H1 (cell line): ENCODE results near the gene RASAL2. TPM values are rescaled to one million over a fixed set of nuclear protein-coding genes. Genes with fewer than 3 reads are reported as not detected.

Experiments used
- CTCF ChIA-PET: fragments of 300-600 bp; sonication (Branson Sonifier 250); formaldehyde crosslinking; loops from one replicate; lab custom pipeline; 2021; ENCODE audit not compliant: partially characterized antibody; lab: Charles Lee
- POLR2A ChIA-PET: fragments of 300-600 bp; sonication (Branson Sonifier 250); formaldehyde crosslinking; loops from one replicate; lab custom pipeline; 2021; ENCODE audit warnings: inconsistent platforms; ENCODE audit not compliant: partially characterized antibody; lab: Charles Lee
- DNase-seq, 2 experiments: peaks; one replicate each; pipeline versions ENCODE4 v3.0.0 to v3.0.0-alpha.2; 2010 to 2022; ENCODE audit warnings: low spot score in 2 of 2, low read depth in 1 of 2, mixed read lengths in 1 of 2
- FAIRE-seq: peaks from 2 replicates; lab custom pipeline; 2011; peaks lifted over from hg19 to GRCh38; lab: Jason Lieb, UNC
- H2AFZ ChIP-seq: 2 replicates; pipeline ENCODE4 v1.8.1; 2012; ENCODE audit warnings: low read length, inconsistent platforms
- H2AK5ac ChIP-seq: 2 replicates; pipeline ENCODE4 v1.6.1; 2013; ENCODE audit warnings: low read depth, low read length
- H2BK120ac ChIP-seq: replicated peaks from 2 replicates; pipeline ENCODE3; 2013; ENCODE audit warnings: low read depth, low read length, inconsistent platforms
- H2BK12ac ChIP-seq: 2 replicates; pipeline ENCODE4 v1.6.1; 2013; ENCODE audit warnings: low read depth, low read length
- H2BK15ac ChIP-seq: 2 replicates; pipeline ENCODE4 v1.6.1; 2013; ENCODE audit warnings: low read length
- H2BK20ac ChIP-seq: 2 replicates; pipeline ENCODE4 v1.6.1; 2013; ENCODE audit warnings: low read length
- H2BK5ac ChIP-seq: 2 replicates; pipeline ENCODE4 v1.6.1; 2013; ENCODE audit warnings: low read depth, low read length
- H3K14ac ChIP-seq: 2 replicates; pipeline ENCODE4 v1.6.1; 2013; ENCODE audit warnings: inconsistent platforms; ENCODE audit not compliant: insufficient read length
- H3K18ac ChIP-seq: 2 replicates; pipeline ENCODE4 v1.6.1; 2013; ENCODE audit warnings: low read length; ENCODE audit errors: extremely low read depth
- H3K23ac ChIP-seq: 2 replicates; pipeline ENCODE4 v1.6.1; 2013; ENCODE audit warnings: inconsistent platforms; ENCODE audit not compliant: insufficient read length
- H3K23me2 ChIP-seq: 2 replicates; pipeline ENCODE4 v1.6.1; 2013; ENCODE audit warnings: low read depth, low read length
- H3K27ac ChIP-seq: 2 replicates; pipeline ENCODE4 v1.6.1; 2011; ENCODE audit warnings: low read depth, low read length, inconsistent platforms
- H3K27me3 ChIP-seq, 4 experiments: replicated peaks in 1 of 4; 1 replicate in 1 of 4; 2 replicates in 3 of 4; pipeline versions ENCODE4 v1.6.1 to v1.8.1; 2011 to 2013; ENCODE audit warnings: low read length in 3 of 4, mild to moderate bottlenecking in 3 of 4, inconsistent platforms in 2 of 4, mixed read lengths in 2 of 4, moderate library complexity in 1 of 4; ENCODE audit not compliant: control insufficient read depth in 3 of 4, insufficient read depth in 3 of 4; ENCODE audit errors: extremely low read depth in 1 of 4
- H3K36me3 ChIP-seq, 4 experiments: 2 replicates each; pipeline versions ENCODE4 v1.6.1 to v1.8.1; 2011 to 2013; ENCODE audit warnings: mild to moderate bottlenecking in 4 of 4, low read length in 3 of 4, moderate library complexity in 2 of 4, control low read depth in 1 of 4, inconsistent platforms in 1 of 4; ENCODE audit not compliant: insufficient read depth in 4 of 4, control insufficient read depth in 2 of 4
- H3K4ac ChIP-seq: replicated peaks from 2 replicates; pipeline ENCODE3; 2013; ENCODE audit warnings: low read length, low read depth, mixed read lengths, inconsistent platforms; ENCODE audit not compliant: insufficient read length
- H3K4me1 ChIP-seq, 4 experiments: replicated peaks in 1 of 4; 1 replicate in 1 of 4; 2 replicates in 3 of 4; pipeline versions ENCODE4 v1.6.1 to v1.8.1; 2011 to 2013; ENCODE audit warnings: low read length in 3 of 4, inconsistent platforms in 2 of 4, mixed read lengths in 1 of 4; ENCODE audit not compliant: insufficient read depth in 4 of 4, control insufficient read depth in 3 of 4
- H3K4me2 ChIP-seq, 2 experiments: 2 replicates each; pipeline versions ENCODE4 v1.6.1 to v1.8.1; 2011 to 2013; ENCODE audit warnings: low read depth in 2 of 2, low read length in 2 of 2, control low read depth in 1 of 2, inconsistent platforms in 1 of 2, mild to moderate bottlenecking in 1 of 2; ENCODE audit not compliant: insufficient read depth in 1 of 2
- H3K4me3 ChIP-seq, 4 experiments: fragments of 200-600, 300-600 bp in 1 of 4; sonication (generic), shearing (Covaris generic), sonication (Bioruptor Twin) in 1 of 4; 2 replicates each; pipeline versions ENCODE4 v1.5.1 to v1.8.1; 2011 to 2016; ENCODE audit warnings: low read length in 4 of 4, low read depth in 3 of 4, control low read depth in 2 of 4, inconsistent platforms in 2 of 4, mild to moderate bottlenecking in 2 of 4, mixed read lengths in 1 of 4, moderate library complexity in 1 of 4; ENCODE audit not compliant: insufficient read depth in 2 of 4; ENCODE audit errors: extremely low read depth in 1 of 4
- H3K56ac ChIP-seq: replicated peaks from 2 replicates; pipeline ENCODE3; 2013; ENCODE audit warnings: low read depth, mild to moderate bottlenecking, mixed read lengths, low read length, inconsistent platforms; ENCODE audit not compliant: insufficient read length
- H3K79me1 ChIP-seq: 2 replicates; pipeline ENCODE4 v1.6.1; 2013; ENCODE audit warnings: low read depth, low read length, control low read depth
- H3K79me2 ChIP-seq, 2 experiments: 2 replicates each; pipeline versions ENCODE4 v1.6.1 to v1.8.1; 2012 to 2013; ENCODE audit warnings: low read length in 2 of 2, mild to moderate bottlenecking in 2 of 2, inconsistent platforms in 1 of 2; ENCODE audit not compliant: insufficient read depth in 2 of 2, control insufficient read depth in 1 of 2
- H3K9ac ChIP-seq, 4 experiments: replicated peaks in 1 of 4; 1 replicate in 1 of 4; 2 replicates in 3 of 4; pipeline versions ENCODE4 v1.6.1 to v1.8.1; 2011 to 2013; ENCODE audit warnings: low read depth in 3 of 4, low read length in 3 of 4, control low read depth in 2 of 4, mild to moderate bottlenecking in 2 of 4, moderate library complexity in 2 of 4, inconsistent platforms in 1 of 4; ENCODE audit errors: extremely low read depth in 1 of 4
- H3K9me3 ChIP-seq, 2 experiments: 2 replicates each; pipeline versions ENCODE4 v1.6.1 to v1.8.1; 2012 to 2013; ENCODE audit warnings: mild to moderate bottlenecking in 2 of 2, moderate library complexity in 2 of 2, control low read depth in 1 of 2, inconsistent platforms in 1 of 2, low read depth in 1 of 2, low read length in 1 of 2, mixed read lengths in 1 of 2; ENCODE audit not compliant: insufficient read depth in 2 of 2
- H4K20me1 ChIP-seq, 2 experiments: replicated peaks in 1 of 2; 2 replicates each; pipeline versions ENCODE3 to v1.8.1; 2011 to 2013; ENCODE audit warnings: inconsistent platforms in 2 of 2, low read length in 2 of 2, mild to moderate bottlenecking in 1 of 2; ENCODE audit not compliant: insufficient read depth in 2 of 2, control insufficient read depth in 1 of 2
- H4K5ac ChIP-seq: 2 replicates; pipeline ENCODE4 v1.6.1; 2013; ENCODE audit warnings: low read length, low read depth, mixed read lengths, inconsistent platforms; ENCODE audit not compliant: insufficient read length
- H4K8ac ChIP-seq: 2 replicates; pipeline ENCODE4 v1.8.0; 2013; ENCODE audit warnings: mild to moderate bottlenecking, moderate library complexity, low read length, inconsistent platforms; ENCODE audit not compliant: insufficient read depth; ENCODE audit errors: extremely low read depth
- H4K91ac ChIP-seq: replicated peaks from 2 replicates; pipeline ENCODE3; 2013; ENCODE audit warnings: low read length, mixed read lengths, inconsistent platforms; ENCODE audit not compliant: insufficient read length
- ASH2L ChIP-seq: fragments of 200-600, 300-600 bp; sonication (generic); IDR thresholded peaks from one replicate; pipeline ENCODE4 v1.7.1; 2017; ENCODE audit warnings: low read length
- CBX8 ChIP-seq: fragments of 300-800, 300-1000 bp; sonication (generic); IDR thresholded peaks from 2 replicates; pipeline ENCODE4 v1.7.1; 2016; ENCODE audit warnings: low read depth, low read length, borderline replicate concordance
- CTBP2 ChIP-seq: IDR thresholded peaks from 2 replicates; pipeline ENCODE4 v1.7.0; 2011; ENCODE audit warnings: borderline replicate concordance, mild to moderate bottlenecking, moderate library complexity, mixed read lengths, low read length; ENCODE audit not compliant: insufficient read depth, insufficient read length
- E2F6 ChIP-seq: IDR thresholded peaks from 2 replicates; pipeline ENCODE4 v1.6.1; 2012; ENCODE audit warnings: inconsistent platforms
- KDM1A ChIP-seq: fragments of 200-600, 300-600 bp; sonication (generic); IDR thresholded peaks from 2 replicates; pipeline ENCODE4 v1.7.1; 2016; ENCODE audit warnings: mild to moderate bottlenecking, low read length, borderline replicate concordance
- KDM5A ChIP-seq: fragments of 200-600 bp; IDR thresholded peaks from 2 replicates; pipeline ENCODE4 v1.7.1; 2012; ENCODE audit warnings: mild to moderate bottlenecking, low read length, inconsistent platforms, mixed read lengths
- NANOG ChIP-seq: IDR thresholded peaks from 2 replicates; pipeline ENCODE4 v1.6.1; 2011; ENCODE audit warnings: low read length, low read depth, mild to moderate bottlenecking, inconsistent platforms; ENCODE audit not compliant: insufficient read depth, poor library complexity, severe bottlenecking
- NRF1 ChIP-seq: IDR thresholded peaks from 2 replicates; pipeline ENCODE4 v1.6.1; 2011; ENCODE audit warnings: mild to moderate bottlenecking, low read depth, low read length, improper control_type of control experiment
- POLR2A ChIP-seq, 2 experiments: IDR thresholded peaks; 1 replicate in 1 of 2; 2 replicates in 1 of 2; pipeline ENCODE4 v1.6.1; 2011; ENCODE audit warnings: low read depth in 2 of 2, low read length in 2 of 2, mild to moderate bottlenecking in 2 of 2; ENCODE audit errors: control extremely low read depth in 1 of 2
- RBBP5 ChIP-seq: IDR thresholded peaks from 2 replicates; pipeline ENCODE4 v1.7.1; 2012; ENCODE audit warnings: low read depth, mild to moderate bottlenecking, inconsistent platforms, low read length, moderate library complexity, borderline replicate concordance
- RFX5 ChIP-seq: IDR thresholded peaks from 2 replicates; pipeline ENCODE4 v1.6.1; 2011; ENCODE audit warnings: low read depth, low read length, improper control_type of control experiment, borderline replicate concordance
- SP2 ChIP-seq: IDR thresholded peaks from 2 replicates; pipeline ENCODE4 v1.6.1; 2012; ENCODE audit warnings: mild to moderate bottlenecking, low read length, inconsistent platforms
- SUZ12 ChIP-seq: fragments of 200-600 bp; sonication (generic); IDR thresholded peaks from 2 replicates; pipeline ENCODE4 v1.6.1; 2012; ENCODE audit warnings: mild to moderate bottlenecking, inconsistent platforms, low read length, moderate library complexity, mixed read lengths
- TBP ChIP-seq: IDR thresholded peaks from 2 replicates; pipeline ENCODE4 v1.6.1; 2011; ENCODE audit warnings: low read depth, low read length, improper control_type of control experiment
- YY1 ChIP-seq: IDR thresholded peaks from 2 replicates; pipeline ENCODE4 v1.6.1; 2011; ENCODE audit warnings: low read depth, mild to moderate bottlenecking, low read length
- WGBS, 2 experiments: shearing (Covaris generic) in 1 of 2; methylation state at CpG; one replicate each; pipeline versions ENCODE4 v1.1.6 to v1.1.7; 2013 to 2015; ENCODE audit warnings: low lambda C conversion rate in 2 of 2, mixed read lengths in 2 of 2, inconsistent platforms in 1 of 2, low coverage in 1 of 2, missing lambda C conversion rate in 1 of 2; ENCODE audit not compliant: insufficient replicate concordance in 2 of 2, insufficient coverage in 1 of 2, insufficient read length in 1 of 2; ENCODE audit errors: extremely low coverage in 1 of 2, missing lambda C conversion rate in 1 of 2; 5-methylcytosine and 5-hydroxymethylcytosine counted together
- polyA plus RNA-seq, 7 experiments: library from polyadenylated mRNA; depleted of rRNA in 3 of 7; stranded (reverse) in 5 of 7; unstranded in 2 of 7; fragments of >200 nt in 5 of 7; fragments of 200-250 nt in 2 of 7; gene quantifications; 1 replicate in 5 of 7; 2 replicates in 1 of 7; 4 replicates in 1 of 7; pipeline versions ENCODE4 v1.2.1 to v1.2.3, GENCODE V29; 2011 to 2013; ENCODE audit warnings: missing spikeins in 2 of 7, mixed read lengths in 2 of 7
- total RNA-seq: library from RNA; stranded (reverse); fragmentation: NEBNext Ultra II Directional; extraction: Animal tissue kit (Norgen Biotek cat#: 25700); gene quantifications from 2 replicates; pipeline ENCODE4 v1.2.1, GENCODE V29; 2021

The RASAL2 gene
- total and polyA plus RNA-seq, 2 of the 8 experiments (the other 6 are each of a cell fraction or from before 2014, with no cell fraction given), result 15.9 to 32.5 TPM

GRCh38 chr1:178150610-178151009, 56.7 kb downstream of the RASAL2 start:
- H3K9ac ChIP-seq, result no peak overlapping the region
- ChIA-PET POLR2A (no interaction called here), CTCF (no interaction called here)
- FAIRE-seq, result no peak
- peaks cover 0 to 67% of the 10 kb centered on the region in 2 experiments; a peak in 3 of 4 replicates for H3K79me2 ChIP-seq
- H3K56ac ChIP-seq, result no peak overlapping the region
- H3K23me2 ChIP-seq, result no peaks in the 10 kb centered on the region
- peaks cover 0 to 4% (median 0%) of the 10 kb centered on the region in 4 experiments; a peak in 2 of 7 replicates for H3K4me1 ChIP-seq
- no peak overlapping the region for H2BK20ac ChIP-seq
- no peak overlapping the region for H2AK5ac ChIP-seq
- H3K27me3 ChIP-seq, result no peaks in the 10 kb centered on the region
- no peak overlapping the region for H3K27ac ChIP-seq
- H2BK5ac ChIP-seq, result no peak overlapping the region
- peaks cover 0 to 2% of the 10 kb centered on the region in 2 experiments for H4K20me1 ChIP-seq
- no peak overlapping the region for H4K8ac ChIP-seq
- H2BK15ac ChIP-seq, result no peak overlapping the region
- H3K14ac ChIP-seq, result no peak overlapping the region
- no peaks in the 10 kb centered on the region; the same call in 1 of the 2 replicates for H3K79me1 ChIP-seq
- no peak overlapping the region for H2BK12ac ChIP-seq
- H2BK120ac ChIP-seq, result no peak overlapping the region
- WGBS, 2 experiments, result 0% methylated on average over 1 of the region's 1 CpG; no CpG with 5 or more reads in 1 of the 2 experiments
- no peak for DNase-seq
- no peak overlapping the region for H3K4me2 ChIP-seq
- H3K9me3 ChIP-seq, result no peaks in the 10 kb centered on the region
- H2AFZ ChIP-seq, result no peak overlapping the region
- no peak overlapping the region for H3K23ac ChIP-seq
- H3K18ac ChIP-seq, result no peak overlapping the region
- H3K36me3 ChIP-seq, result no peaks in the 10 kb centered on the region
- no peak overlapping the region for H4K91ac ChIP-seq
- no peak overlapping the region for H3K4me3 ChIP-seq
- H4K5ac ChIP-seq, result no peak overlapping the region
- no peak overlapping the region for H3K4ac ChIP-seq
- no peak for TF ChIP-seq RBBP5
- no peak for TF ChIP-seq KDM1A
- no peak for TF ChIP-seq CBX8
- TF ChIP-seq POLR2A (IDR thresholded peaks at IDR 0.05; ENCODE audit: control extremely low read depth in 1 of 2, low read depth in 2 of 2, low read length in 2 of 2), result no peak
- TF ChIP-seq NANOG, result no peak
- TF ChIP-seq YY1, result no peak
- TF ChIP-seq CTBP2, result no peak
- TF ChIP-seq SP2, result no peak
- TF ChIP-seq KDM5A, result no peak
- TF ChIP-seq SUZ12, result no peak
- TF ChIP-seq TBP, result no peak
- no peak for TF ChIP-seq E2F6
- no peak for TF ChIP-seq RFX5
- no peak for TF ChIP-seq ASH2L
- no peak for TF ChIP-seq NRF1
